Measurements from ENCODE around the gene NPR3.
A peak's percentile ranks its signal among the peaks of the same experiment; 100 is the strongest.

Gene NPR3

GRCh38 chr5:32711362-32711680 is 200 bp downstream of the NPR3 start:
- TF ChIP-seq, protein P1, sequence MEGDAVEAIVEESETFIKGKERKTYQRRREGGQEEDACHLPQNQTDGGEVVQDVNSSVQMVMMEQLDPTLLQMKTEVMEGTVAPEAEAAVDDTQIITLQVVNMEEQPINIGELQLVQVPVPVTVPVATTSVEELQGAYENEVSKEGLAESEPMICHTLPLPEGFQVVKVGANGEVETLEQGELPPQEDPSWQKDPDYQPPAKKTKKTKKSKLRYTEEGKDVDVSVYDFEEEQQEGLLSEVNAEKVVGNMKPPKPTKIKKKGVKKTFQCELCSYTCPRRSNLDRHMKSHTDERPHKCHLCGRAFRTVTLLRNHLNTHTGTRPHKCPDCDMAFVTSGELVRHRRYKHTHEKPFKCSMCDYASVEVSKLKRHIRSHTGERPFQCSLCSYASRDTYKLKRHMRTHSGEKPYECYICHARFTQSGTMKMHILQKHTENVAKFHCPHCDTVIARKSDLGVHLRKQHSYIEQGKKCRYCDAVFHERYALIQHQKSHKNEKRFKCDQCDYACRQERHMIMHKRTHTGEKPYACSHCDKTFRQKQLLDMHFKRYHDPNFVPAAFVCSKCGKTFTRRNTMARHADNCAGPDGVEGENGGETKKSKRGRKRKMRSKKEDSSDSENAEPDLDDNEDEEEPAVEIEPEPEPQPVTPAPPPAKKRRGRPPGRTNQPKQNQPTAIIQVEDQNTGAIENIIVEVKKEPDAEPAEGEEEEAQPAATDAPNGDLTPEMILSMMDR (conservative IDR thresholded peaks at IDR 0.05; ENCODE audit: control insufficient read depth, insufficient read depth, low read depth, low read length), result no peak
- DNase-seq (ENCODE audit: low read depth), result no peak
- H3K4me3 ChIP-seq (ENCODE audit: control insufficient read depth, low read depth, low read length), result peak overlapping the region; percentile 41

DNA sequence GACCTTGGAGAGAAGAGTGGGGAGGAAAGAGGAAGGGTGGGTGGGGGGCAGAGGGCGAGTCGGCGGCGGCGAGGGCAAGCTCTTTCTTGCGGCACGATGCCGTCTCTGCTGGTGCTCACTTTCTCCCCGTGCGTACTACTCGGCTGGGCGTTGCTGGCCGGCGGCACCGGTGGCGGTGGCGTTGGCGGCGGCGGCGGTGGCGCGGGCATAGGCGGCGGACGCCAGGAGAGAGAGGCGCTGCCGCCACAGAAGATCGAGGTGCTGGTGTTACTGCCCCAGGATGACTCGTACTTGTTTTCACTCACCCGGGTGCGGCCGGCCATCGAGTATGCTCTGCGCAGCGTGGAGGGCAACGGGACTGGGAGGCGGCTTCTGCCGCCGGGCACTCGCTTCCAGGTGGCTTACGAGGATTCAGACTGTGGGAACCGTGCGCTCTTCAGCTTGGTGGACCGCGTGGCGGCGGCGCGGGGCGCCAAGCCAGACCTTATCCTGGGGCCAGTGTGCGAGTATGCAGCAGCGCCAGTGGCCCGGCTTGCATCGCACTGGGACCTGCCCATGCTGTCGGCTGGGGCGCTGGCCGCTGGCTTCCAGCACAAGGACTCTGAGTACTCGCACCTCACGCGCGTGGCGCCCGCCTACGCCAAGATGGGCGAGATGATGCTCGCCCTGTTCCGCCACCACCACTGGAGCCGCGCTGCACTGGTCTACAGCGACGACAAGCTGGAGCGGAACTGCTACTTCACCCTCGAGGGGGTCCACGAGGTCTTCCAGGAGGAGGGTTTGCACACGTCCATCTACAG is 760 bp downstream of the NPR3 start:
- DNase-seq (ENCODE audit: low read depth), result peak; percentile 31
- TF ChIP-seq, protein P1 (conservative IDR thresholded peaks at IDR 0.05; ENCODE audit: control insufficient read depth, insufficient read depth, low read depth, low read length), result no peak
- H3K4me3 ChIP-seq (ENCODE audit: control insufficient read depth, low read depth, low read length), result peak overlapping the region; percentile 41

GRCh38 chr5:32712481-32713360 is 1.6 kb downstream of the NPR3 start:
- peak; percentile 17 for DNase-seq (ENCODE audit: low read depth)
- H3K4me3 ChIP-seq (ENCODE audit: control insufficient read depth, low read depth, low read length), result peak overlapping the region; percentile 41
- TF ChIP-seq, protein P1 (conservative IDR thresholded peaks at IDR 0.05; ENCODE audit: control insufficient read depth, insufficient read depth, low read depth, low read length), result peak; percentile 15

- no peak for DNase-seq (ENCODE audit: low read depth)
- TF ChIP-seq, protein P1 (conservative IDR thresholded peaks at IDR 0.05; ENCODE audit: control insufficient read depth, insufficient read depth, low read depth, low read length), result no peak
- peak overlapping the region; percentile 30 for H3K4me3 ChIP-seq (ENCODE audit: control insufficient read depth, low read depth, low read length)
These were observed 2.2 kb downstream of the NPR3 start for GRCh38 chr5:32713361-32713769.

- peak overlapping the region; percentile 30 for H3K4me3 ChIP-seq (ENCODE audit: control insufficient read depth, low read depth, low read length)
- DNase-seq (ENCODE audit: low read depth), result peak; percentile 20
- TF ChIP-seq, protein P1 (conservative IDR thresholded peaks at IDR 0.05; ENCODE audit: control insufficient read depth, insufficient read depth, low read depth, low read length), result no peak
These were observed 2.8 kb downstream of the NPR3 start for GRCh38 chr5:32713770-32714381.

DNA sequence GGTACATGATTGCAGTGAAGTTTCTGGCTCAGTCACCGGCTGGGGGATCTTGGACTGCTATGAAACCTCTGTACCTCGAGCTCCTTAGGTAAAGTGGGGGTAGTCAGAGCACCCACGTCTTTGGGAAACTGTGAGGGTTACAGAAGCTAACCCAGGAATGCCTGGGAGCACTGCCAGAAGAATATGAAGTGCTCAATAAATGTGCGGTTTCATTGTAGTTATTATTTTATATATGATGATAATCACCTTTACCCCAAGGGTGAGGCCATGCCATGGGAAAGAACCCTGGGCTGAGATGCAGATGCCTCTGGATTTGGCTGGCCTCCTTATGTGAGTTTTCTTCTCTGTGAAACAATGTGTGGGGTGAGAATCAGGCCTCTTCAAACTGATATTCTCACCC is 3.7 kb downstream of the NPR3 start:
- no peak for DNase-seq (ENCODE audit: low read depth)
- TF ChIP-seq, protein P1 (conservative IDR thresholded peaks at IDR 0.05; ENCODE audit: control insufficient read depth, insufficient read depth, low read depth, low read length), result no peak
- H3K4me3 ChIP-seq (ENCODE audit: control insufficient read depth, low read depth, low read length), result no peak overlapping the region
